ENCODE measurements around the gene FAM234A.

GRCh38 chr16:259814-260253 lies 25.2 kb downstream of the FAM234A start:
- TF ChIP-seq CTCF (IDR thresholded peaks at IDR 0.05; ENCODE audit: low read depth, low read length) (no peak), POLR2A (IDR thresholded peaks at IDR 0.05; ENCODE audit: extremely low read depth, insufficient read length) (no peak)
